GM19099 (cell line): ENCODE measurements around the gene SMCR8.

Source experiments
- POLR2A ChIP-seq: IDR thresholded peaks from 3 replicates; pipeline ENCODE4 v1.6.1; 2011; ENCODE audit warnings: low read depth; ENCODE audit not compliant: insufficient read length; ENCODE audit errors: extremely low read depth

The SMCR8 gene

GRCh38 chr17:18300725-18301480 is 14.2 kb upstream of the SMCR8 start:
- TF ChIP-seq POLR2A: no peak

GRCh38 chr17:18309202-18309601 is 5.9 kb upstream of the SMCR8 start:
- no peak for TF ChIP-seq POLR2A

DNA sequence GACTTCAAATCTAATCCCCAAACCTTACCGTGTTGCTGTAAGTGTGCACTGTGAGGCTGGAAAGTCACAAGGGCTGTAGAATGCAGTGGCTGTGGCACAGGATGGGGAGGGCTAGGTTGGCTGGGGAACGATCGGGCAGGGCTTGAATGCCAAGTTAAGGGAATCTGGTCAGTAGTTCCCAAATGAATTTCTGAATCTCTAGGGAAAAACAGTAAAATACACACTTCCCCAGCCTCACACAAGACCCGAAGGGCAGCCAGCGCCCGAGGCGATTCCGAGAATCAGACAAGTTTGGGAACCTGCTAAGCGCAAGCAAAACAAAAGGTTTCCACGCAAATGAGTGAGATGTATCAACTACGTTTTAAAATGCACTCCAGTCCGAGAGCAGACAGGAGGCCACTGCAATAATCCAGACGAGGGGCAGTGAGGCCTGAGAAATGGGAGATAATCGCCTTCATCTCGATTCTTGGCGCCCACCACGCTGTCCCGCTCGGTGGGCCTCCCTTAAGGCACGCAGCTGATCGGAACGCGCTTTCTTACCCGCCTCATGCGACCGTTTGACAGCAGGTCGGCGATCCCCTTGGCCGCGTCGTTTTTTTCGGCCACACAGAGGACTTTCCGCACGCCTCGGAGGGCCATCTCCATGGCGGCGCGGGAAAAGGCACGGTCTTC is 898 bp upstream of the SMCR8 start:
- no peak for TF ChIP-seq POLR2A

DNA sequence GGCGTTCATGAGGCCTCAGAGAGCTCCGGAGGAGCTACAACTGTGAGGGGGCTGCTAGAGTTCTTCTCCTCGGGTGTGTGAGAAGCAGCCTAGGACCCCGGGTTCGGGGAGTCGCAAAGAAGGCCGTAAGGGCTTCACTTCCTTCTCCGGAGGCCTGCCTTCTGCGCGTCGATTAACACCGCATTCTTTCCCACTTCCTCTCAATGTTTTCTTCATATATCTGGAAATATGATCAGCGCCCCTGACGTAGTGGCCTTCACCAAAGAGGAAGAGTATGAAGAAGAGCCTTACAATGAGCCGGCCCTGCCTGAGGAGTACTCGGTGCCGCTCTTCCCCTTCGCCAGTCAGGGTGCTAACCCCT is 449 bp downstream of the SMCR8 start:
- TF ChIP-seq POLR2A: no peak

DNA sequence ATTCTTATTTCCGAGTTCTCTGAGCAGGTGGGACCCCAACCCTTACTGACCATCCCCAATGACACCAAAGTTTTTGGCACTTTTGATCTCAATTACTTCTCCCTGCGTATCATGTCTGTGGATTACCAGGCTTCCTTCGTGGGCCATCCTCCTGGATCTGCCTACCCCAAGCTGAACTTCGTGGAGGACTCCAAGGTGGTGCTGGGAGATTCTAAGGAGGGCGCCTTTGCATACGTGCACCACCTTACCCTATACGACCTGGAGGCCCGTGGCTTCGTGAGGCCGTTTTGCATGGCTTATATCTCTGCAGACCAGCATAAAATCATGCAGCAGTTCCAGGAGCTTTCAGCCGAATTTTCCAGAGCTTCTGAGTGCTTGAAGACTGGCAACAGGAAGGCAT is 868 bp downstream of the SMCR8 start:
- TF ChIP-seq POLR2A: no peak

- TF ChIP-seq POLR2A: no peak
These were observed 3.0 kb downstream of the SMCR8 start for GRCh38 chr17:18318117-18318516.

DNA sequence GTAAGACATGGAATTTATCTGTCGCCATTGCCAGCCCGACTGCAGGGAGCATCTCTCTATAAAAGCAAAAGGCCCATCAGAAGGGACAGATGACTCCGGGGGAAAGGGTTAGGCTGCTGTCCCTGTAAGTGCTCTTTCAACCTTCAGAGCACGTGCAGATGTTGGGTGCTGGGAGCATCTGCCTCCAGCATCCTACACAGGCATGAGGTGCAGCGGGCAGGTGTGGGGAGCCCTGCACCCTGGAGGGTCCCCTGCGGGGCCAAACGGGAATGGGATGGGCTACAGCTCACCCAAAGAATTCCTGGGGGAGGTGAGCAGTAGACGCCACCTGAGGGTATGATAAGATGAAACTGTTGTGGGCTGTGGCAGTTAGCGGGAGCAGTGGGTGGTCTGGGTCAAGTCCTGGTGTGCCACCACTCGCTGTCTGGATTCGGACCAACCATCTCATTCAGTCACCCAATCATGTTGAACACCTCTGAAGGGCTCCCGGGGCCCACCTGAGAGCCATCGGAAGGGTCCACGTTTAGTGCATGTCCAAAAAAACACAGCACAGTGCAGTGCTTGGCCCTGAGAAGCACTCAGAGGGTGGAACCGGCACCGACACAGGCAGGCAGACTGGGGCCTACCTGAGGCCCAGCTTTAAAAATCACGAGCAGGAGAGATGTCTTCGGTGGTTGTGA is 3.8 kb downstream of the SMCR8 start:
- no peak for TF ChIP-seq POLR2A

DNA sequence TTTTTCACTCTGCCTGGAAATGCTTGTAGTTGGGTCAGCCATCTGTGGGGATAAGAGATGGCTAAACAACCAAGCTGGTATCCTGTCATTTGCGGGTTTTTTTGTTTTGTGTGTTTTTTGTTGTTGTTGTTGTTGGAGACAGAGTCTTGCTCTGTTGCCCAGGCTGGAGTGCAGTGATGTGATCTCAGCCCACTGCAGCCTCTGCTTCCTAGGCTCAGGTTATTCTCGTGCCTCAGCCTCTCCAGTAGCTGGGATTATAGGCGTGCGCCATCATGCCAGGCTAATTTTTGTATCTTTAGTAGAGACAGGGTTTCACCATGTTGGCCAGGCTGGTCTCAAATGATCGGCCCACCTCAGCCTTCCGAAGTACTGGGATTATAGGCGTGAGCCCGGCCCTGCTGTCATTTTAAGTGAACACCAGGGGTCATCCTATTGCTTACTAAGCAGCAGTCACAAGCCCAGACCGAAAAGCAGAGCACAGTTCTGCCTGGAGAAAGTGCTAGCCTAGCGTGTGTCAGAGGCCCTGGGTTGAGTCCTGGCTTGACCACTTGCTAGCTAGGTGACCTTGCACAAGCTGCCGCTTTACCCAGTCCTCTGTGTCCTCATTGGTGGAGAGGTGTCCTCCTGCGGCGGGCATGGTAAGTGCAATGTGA is 4.6 kb downstream of the SMCR8 start:
- TF ChIP-seq POLR2A: no peak

DNA sequence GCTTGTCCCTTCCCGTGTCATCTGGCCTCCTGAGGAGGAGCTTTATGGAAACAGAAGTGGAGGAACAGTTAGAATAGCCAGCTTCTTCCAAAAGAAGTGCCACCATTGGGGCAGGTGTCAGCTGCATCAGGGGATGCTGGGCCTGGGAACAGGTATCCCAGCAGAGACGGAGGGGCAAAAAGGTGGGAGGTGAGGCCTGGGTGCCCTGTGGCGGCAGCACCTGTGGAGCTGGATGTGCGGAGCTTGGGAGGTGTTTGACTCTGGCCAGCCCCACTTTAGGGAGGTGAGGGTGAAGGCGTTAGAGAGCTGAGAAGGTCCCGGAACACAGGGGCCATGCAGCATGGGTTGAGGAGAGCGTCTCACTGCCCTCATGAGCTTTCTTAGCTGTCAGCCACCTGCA is 5.2 kb downstream of the SMCR8 start:
- TF ChIP-seq POLR2A: no peak

DNA sequence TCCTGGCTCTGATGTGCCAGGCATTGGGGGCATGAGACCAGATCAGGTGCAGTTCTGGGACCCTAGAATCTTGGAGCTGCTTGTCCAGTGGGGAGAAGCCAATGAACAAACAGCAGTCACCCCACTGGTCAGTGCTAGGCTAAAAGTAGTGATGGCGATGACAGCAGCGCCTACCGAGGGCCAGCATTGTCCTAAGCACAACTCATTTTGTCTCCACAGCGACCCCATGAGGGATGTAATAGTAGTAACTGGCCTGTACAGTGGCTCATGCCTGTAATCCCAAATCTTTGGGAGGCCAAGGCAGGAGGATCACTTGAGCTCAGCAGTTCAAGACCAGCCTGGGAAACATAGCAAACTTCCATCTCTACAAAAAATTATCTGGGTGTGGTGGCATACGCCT is 6.2 kb downstream of the SMCR8 start:
- no peak for TF ChIP-seq POLR2A

DNA sequence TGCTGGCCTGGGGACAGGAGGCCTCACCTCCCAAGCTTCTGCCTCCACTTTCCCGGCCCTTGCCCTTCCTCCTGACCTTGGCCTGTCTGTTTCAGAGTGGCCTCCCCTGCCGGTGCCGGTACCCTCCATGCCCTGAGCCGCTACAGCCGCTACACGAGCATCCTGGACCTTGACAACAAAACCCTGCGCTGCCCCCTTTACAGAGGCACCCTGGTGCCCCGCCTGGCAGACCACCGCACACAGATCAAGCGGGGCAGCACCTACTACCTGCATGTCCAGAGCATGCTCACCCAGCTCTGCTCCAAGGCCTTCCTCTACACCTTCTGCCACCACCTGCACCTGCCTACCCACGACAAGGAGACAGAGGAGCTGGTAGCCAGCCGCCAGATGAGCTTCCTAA is 7.4 kb downstream of the SMCR8 start:
- TF ChIP-seq POLR2A: no peak

- no peak for TF ChIP-seq POLR2A
These were observed 7.9 kb downstream of the SMCR8 start for GRCh38 chr17:18323007-18323406.

DNA sequence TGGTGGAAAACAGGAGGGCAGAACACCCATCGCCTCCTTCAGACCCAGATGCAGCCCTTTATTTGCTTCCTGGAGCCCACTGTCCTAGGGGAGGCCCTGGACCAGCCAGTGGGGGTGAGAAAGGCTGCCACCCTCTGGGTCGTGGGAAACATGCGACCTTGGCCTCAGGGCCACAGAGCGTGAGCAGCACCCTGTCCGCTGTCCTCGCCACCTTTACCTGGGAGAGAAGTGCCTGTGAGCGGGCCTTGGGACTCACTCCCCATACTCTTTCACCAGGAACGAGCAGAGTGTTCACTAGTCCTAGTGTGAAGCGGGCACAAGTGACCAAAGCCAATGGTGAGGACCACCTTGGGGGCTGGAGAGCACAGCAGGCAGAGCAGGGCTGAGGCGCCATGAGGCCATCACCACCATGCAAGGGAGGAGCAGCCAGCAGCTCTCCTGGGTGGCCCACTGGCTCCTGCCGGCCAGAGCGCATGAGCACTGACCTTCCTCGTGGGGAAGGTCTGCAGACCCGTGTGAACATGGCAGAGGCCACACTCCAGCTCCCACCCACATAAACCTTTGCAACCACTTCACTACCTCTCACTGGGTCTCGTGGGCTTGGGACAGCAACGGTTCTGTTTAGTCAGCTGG is 8.5 kb downstream of the SMCR8 start:
- TF ChIP-seq POLR2A: no peak

- no peak for TF ChIP-seq POLR2A
These were observed 9.3 kb downstream of the SMCR8 start for GRCh38 chr17:18324140-18325050.
